ENCODE data around the gene NAT10.

Gene NAT10

DNA sequence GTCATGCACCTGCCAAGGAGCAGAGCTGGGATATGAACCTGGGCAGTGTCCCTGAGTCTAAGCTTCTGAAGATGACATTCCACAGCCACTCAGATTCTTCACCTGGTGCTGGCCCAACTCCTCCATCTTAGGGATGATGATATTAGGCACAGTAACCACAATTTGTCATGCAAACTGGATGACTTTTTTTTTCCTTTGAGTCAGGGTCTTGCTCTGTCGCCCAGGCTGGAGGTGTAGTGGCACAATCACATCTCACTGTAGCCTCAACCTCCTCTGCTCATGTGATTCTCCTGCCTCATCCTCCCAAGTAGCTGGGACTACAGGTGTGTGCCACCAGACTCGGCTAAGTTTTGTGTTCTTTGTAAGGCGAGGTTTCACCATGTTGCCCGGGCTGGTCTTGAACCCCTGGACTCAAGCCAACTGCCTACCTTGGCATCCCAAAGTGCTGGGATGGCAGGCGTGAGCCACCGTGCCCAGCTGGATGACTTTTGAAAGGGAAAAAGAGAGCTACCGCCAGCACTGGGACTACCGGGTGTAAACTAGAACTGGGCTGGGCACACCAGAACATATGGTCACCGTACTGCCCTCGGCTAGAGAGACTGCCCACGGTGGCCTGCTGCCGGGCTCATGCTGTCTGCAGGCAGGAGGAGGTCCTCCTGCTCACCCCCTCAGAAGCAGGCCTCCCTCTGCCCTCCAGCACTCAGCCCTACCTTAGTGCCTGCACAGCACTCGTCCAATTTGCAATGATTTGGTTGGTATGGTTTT is 77.7 kb downstream of the NAT10 start:
- DNase-seq (ENCODE audit: low read depth in 1 of 2, low spot score in 1 of 2), result no peak
- H3K4me3 ChIP-seq (replicated peaks; ENCODE audit: insufficient read depth, low read length), result no peak overlapping the region
- H3K27ac ChIP-seq (replicated peaks), result no peak overlapping the region
- H3K27me3 ChIP-seq (ENCODE audit: insufficient read depth, poor library complexity, severe bottlenecking), result no peaks in the 10 kb centered on the region
- TF ChIP-seq, protein P1, sequence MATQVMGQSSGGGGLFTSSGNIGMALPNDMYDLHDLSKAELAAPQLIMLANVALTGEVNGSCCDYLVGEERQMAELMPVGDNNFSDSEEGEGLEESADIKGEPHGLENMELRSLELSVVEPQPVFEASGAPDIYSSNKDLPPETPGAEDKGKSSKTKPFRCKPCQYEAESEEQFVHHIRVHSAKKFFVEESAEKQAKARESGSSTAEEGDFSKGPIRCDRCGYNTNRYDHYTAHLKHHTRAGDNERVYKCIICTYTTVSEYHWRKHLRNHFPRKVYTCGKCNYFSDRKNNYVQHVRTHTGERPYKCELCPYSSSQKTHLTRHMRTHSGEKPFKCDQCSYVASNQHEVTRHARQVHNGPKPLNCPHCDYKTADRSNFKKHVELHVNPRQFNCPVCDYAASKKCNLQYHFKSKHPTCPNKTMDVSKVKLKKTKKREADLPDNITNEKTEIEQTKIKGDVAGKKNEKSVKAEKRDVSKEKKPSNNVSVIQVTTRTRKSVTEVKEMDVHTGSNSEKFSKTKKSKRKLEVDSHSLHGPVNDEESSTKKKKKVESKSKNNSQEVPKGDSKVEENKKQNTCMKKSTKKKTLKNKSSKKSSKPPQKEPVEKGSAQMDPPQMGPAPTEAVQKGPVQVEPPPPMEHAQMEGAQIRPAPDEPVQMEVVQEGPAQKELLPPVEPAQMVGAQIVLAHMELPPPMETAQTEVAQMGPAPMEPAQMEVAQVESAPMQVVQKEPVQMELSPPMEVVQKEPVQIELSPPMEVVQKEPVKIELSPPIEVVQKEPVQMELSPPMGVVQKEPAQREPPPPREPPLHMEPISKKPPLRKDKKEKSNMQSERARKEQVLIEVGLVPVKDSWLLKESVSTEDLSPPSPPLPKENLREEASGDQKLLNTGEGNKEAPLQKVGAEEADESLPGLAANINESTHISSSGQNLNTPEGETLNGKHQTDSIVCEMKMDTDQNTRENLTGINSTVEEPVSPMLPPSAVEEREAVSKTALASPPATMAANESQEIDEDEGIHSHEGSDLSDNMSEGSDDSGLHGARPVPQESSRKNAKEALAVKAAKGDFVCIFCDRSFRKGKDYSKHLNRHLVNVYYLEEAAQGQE (IDR thresholded peaks at IDR 0.05; ENCODE audit: insufficient replicate concordance, low read depth), result no peak
- TF ChIP-seq POLR2AphosphoS5 (IDR thresholded peaks at IDR 0.05; ENCODE audit: low read depth), result no peak
- no peak for TF ChIP-seq SPI1 (IDR thresholded peaks at IDR 0.05; ENCODE audit: borderline replicate concordance, low read depth)
- TF ChIP-seq, protein P2, sequence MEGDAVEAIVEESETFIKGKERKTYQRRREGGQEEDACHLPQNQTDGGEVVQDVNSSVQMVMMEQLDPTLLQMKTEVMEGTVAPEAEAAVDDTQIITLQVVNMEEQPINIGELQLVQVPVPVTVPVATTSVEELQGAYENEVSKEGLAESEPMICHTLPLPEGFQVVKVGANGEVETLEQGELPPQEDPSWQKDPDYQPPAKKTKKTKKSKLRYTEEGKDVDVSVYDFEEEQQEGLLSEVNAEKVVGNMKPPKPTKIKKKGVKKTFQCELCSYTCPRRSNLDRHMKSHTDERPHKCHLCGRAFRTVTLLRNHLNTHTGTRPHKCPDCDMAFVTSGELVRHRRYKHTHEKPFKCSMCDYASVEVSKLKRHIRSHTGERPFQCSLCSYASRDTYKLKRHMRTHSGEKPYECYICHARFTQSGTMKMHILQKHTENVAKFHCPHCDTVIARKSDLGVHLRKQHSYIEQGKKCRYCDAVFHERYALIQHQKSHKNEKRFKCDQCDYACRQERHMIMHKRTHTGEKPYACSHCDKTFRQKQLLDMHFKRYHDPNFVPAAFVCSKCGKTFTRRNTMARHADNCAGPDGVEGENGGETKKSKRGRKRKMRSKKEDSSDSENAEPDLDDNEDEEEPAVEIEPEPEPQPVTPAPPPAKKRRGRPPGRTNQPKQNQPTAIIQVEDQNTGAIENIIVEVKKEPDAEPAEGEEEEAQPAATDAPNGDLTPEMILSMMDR (IDR thresholded peaks at IDR 0.05; ENCODE audit: insufficient read depth, low read length), result no peak
- no peak for TF ChIP-seq GABPA (IDR thresholded peaks at IDR 0.05; ENCODE audit: low read depth)

DNA sequence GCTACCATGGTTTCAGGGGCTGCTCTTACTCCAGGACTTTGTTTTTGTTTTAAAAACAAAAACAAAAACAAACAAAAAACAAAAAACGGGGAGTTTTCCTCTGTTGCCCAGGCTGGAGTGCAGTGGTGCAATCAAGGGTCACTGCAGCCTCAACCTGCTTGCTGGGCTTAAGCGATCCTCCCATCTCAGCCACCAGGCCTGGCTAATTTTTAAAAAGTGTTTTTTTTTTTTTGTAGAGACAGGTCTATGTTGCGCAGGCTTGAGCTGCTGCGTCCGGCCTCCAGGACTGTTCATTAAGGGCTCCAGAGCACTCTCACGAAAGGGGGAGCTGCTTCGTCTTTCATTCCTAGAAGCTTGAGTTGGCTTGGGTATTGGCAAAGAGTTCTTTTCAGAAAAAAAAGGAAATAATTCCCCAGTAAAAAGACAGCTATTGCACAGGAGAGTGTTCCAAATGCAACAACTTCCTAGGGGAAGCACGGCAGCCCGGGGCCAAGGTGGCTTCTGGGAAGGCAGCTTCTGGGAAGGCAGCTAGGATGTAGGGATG is 78.5 kb downstream of the NAT10 start:
- DNase-seq (ENCODE audit: low read depth in 1 of 2, low spot score in 1 of 2), result no peak
- Histone ChIP-seq H3K27ac (replicated peaks) (no peak overlapping the region), H3K4me3 (replicated peaks; ENCODE audit: insufficient read depth, low read length) (no peak overlapping the region), H3K27me3 (ENCODE audit: insufficient read depth, poor library complexity, severe bottlenecking) (no peaks in the 10 kb centered on the region)
- TF ChIP-seq, protein P1 (IDR thresholded peaks at IDR 0.05; ENCODE audit: insufficient replicate concordance, low read depth), result no peak
- TF ChIP-seq GABPA (IDR thresholded peaks at IDR 0.05; ENCODE audit: low read depth) (no peak), SPI1 (IDR thresholded peaks at IDR 0.05; ENCODE audit: borderline replicate concordance, low read depth) (no peak), POLR2AphosphoS5 (IDR thresholded peaks at IDR 0.05; ENCODE audit: low read depth) (no peak)
- TF ChIP-seq, protein P2 (IDR thresholded peaks at IDR 0.05; ENCODE audit: insufficient read depth, low read length), result no peak

DNA sequence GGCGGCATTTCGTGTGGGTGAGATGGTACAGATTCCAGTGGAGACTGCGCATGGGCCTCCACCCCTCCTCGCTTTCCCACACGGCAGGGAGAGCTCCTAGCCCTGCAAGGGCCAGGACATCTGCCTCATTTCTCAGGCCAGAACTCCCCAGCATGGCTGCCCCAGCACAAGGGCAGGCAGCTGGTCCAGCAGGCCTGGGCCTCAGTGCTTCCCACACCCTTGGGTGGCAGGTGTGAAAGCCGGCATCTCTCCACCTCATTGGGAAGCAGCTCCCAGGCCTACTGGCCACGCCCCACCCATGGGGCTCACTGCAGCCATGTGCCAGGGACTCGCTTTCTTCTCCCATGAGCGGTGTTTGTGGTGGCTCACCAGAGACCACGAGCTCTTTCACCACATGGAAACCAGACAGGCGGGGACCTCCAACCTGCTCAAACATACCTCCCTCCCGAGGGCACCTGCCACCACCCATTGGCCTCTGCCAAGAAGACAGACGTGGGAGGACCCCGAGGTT is 79.1 kb downstream of the NAT10 start:
- TF ChIP-seq POLR2AphosphoS5 (IDR thresholded peaks at IDR 0.05; ENCODE audit: low read depth) (no peak), SPI1 (IDR thresholded peaks at IDR 0.05; ENCODE audit: borderline replicate concordance, low read depth) (no peak), GABPA (IDR thresholded peaks at IDR 0.05; ENCODE audit: low read depth) (no peak)
- TF ChIP-seq, protein P1 (IDR thresholded peaks at IDR 0.05; ENCODE audit: insufficient replicate concordance, low read depth), result no peak
- TF ChIP-seq, protein P2 (IDR thresholded peaks at IDR 0.05; ENCODE audit: insufficient read depth, low read length), result no peak
- no peak for DNase-seq (ENCODE audit: low read depth in 1 of 2, low spot score in 1 of 2)
- H3K27ac ChIP-seq (replicated peaks), result no peak overlapping the region
- no peaks in the 10 kb centered on the region for H3K27me3 ChIP-seq (ENCODE audit: insufficient read depth, poor library complexity, severe bottlenecking)
- no peak overlapping the region for H3K4me3 ChIP-seq (replicated peaks; ENCODE audit: insufficient read depth, low read length)

Measured in HL-60 (cell line).